Transverse colon (tissue), 4 donors: ENCODE measurements around the gene PIF1. TPM values are rescaled to one million over a fixed set of nuclear protein-coding genes. Genes with fewer than 3 reads are reported as not detected.

Experiments used
- DNase-seq: peaks from one replicate; pipeline ENCODE4 v3.0.0-alpha.2; 2019
- H3K27ac ChIP-seq, 4 donors: fragments of 200-600 bp; sonication (generic); 2 replicates each; pipeline ENCODE4 v1.5.1; 2016 to 2018; ENCODE audit warnings: inconsistent platforms in 4 of 4
- H3K27me3 ChIP-seq: fragments of 200-600 bp; sonication (generic); 2 replicates; pipeline ENCODE4 v1.5.1; 2017; ENCODE audit warnings: inconsistent platforms
- H3K36me3 ChIP-seq, 4 donors: fragments of 200-600 bp; sonication (generic); 2 replicates each; pipeline ENCODE4 v1.5.1; 2017 to 2019; ENCODE audit warnings: inconsistent platforms in 4 of 4
- H3K4me1 ChIP-seq, 4 donors: fragments of 200-600 bp; sonication (generic); 2 replicates each; pipeline ENCODE4 v1.5.1; 2017 to 2020; ENCODE audit warnings: inconsistent platforms in 4 of 4
- H3K4me3 ChIP-seq, 4 donors: fragments of 200-600 bp; sonication (generic); 1 replicate in 1 of 4; 2 replicates in 3 of 4; pipeline versions ENCODE4 v1.5.1 to v1.6.1; 2017 to 2019; ENCODE audit warnings: inconsistent platforms in 4 of 4
- H3K9me3 ChIP-seq, 2 donors: fragments of 200-600 bp; sonication (generic); 2 replicates each; pipeline ENCODE4 v1.5.1; 2017 to 2019; ENCODE audit warnings: inconsistent platforms in 2 of 2
- EP300 ChIP-seq: sonication (generic); formaldehyde crosslinking; IDR thresholded peaks from one replicate; pipeline ENCODE4 v1.6.1; 2017; ENCODE audit warnings: antibody characterized with exemption, low read depth
- POLR2A ChIP-seq: fragments of 450-650 bp; IDR thresholded peaks from one replicate; pipeline ENCODE4 v1.6.1; 2016; ENCODE audit warnings: antibody characterized with exemption, mild to moderate bottlenecking, moderate library complexity
- POLR2AphosphoS5 ChIP-seq, 3 donors: sonication (generic); formaldehyde crosslinking; IDR thresholded peaks; one replicate each; pipeline ENCODE4 v1.6.1; 2016; ENCODE audit warnings: antibody characterized with exemption in 3 of 3
- WGBS, 2 donors: methylation state at CpG; one replicate each; pipeline ENCODE4 v1.1.5; 2018; ENCODE audit warnings: low coverage in 1 of 2; 5-methylcytosine and 5-hydroxymethylcytosine counted together
- in situ Hi-C, 4 donors: fragments of 200-750 bp; cut with MboI; loops; one replicate each; pipeline versions ENCODE4 v1.15.0 to v1.15.1; 2017; ENCODE audit warnings: low sequenced_read_pairs in 3 of 4, low pct_ligation_motif_present in 1 of 4, low pct_unique_long_range_greater_than_20kb in 1 of 4
- intact Hi-C: fragments of 100-400 bp; cut with DNase I; formaldehyde crosslinking; loops from one replicate; pipeline ENCODE4 v1.15.1; 2023; ENCODE audit warnings: low total_unique reads
- total RNA-seq, 4 donors: library from RNA; depleted of rRNA; stranded (reverse); fragments of >200 nt; gene quantifications; one replicate each; pipeline ENCODE4 v1.1.0, GENCODE V29; 2016
- TF ChIP-seq, protein P1 (sequence below), 5 experiments: fragments of 200-600 bp in 3 of 5; fragments of 450-650 bp in 2 of 5; sonication (generic) in 3 of 5; IDR thresholded peaks; 1 replicate in 2 of 5; 2 replicates in 3 of 5; pipeline ENCODE4 v1.5.1; 2016 to 2017; ENCODE audit warnings: antibody characterized with exemption in 5 of 5, inconsistent platforms in 3 of 5, mild to moderate bottlenecking in 2 of 5, moderate library complexity in 1 of 5

Gene PIF1
- total RNA-seq, 4 donors from 2014 or later: 1.1 to 49.8 (median 2.3) TPM

DNA sequence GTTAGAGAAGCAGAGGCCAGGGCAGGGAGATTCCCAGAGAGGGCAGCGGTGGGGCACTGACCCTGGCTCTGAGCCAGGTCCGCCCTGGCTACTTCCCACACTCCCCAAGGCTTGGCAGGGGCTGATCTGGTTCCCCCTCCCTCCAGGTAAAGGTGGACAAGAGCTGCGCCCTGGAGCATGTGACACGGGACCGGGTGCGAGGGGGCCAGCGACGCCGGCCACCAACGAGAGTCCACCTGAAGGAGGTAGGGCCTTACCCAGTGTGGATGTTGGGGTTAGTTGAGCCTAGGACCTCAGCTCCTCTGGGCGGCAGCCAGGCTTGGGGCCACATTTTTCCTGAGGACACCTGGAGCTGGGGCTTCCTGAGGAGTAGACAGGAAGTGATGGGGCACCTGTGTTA, 35.9 kb upstream of the PIF1 start:
- no peak overlapping the region for H3K27ac ChIP-seq

DNA sequence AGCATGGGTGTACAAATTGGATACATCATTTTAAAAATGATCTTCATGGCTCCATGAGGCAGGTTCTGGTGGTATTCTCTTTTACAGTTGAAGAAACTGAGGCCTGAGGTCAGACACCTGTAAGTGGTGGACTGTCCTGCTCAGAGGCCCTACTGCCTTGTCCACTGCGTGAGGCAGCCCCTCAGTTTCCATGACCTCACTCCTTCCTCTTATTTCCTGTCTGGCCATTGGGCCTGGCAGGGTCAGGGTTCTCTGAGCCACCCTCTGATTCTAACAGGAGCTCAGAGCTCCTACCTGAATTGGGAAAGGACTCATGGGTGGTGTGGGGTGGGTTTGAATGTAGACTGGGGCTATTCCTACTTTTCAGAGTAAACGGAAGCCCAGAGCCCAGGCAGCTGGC, 33.8 kb upstream of the PIF1 start:
- no peak for DNase-seq
- 79% methylated on average over 2 of the region's 2 CpGs; no CpG with 5 or more reads in 1 of the 2 donors for WGBS, 2 donors
- Histone ChIP-seq H3K27ac (peak overlapping the region in 3 of 4 donors; percentile 8 to 23 (median 19)), H3K36me3 (peaks cover 0 to 19% (median 0%) of the 10 kb centered on the region in 4 donors), H3K4me3 (no peak overlapping the region), H3K27me3 (no peaks in the 10 kb centered on the region), H3K9me3 (no peaks in the 10 kb centered on the region), H3K4me1 (peaks cover 38 to 55% (median 40%) of the 10 kb centered on the region in 4 donors)
- intact Hi-C loops (no loop called here), in situ Hi-C loops (no loop called here)
- no peak for TF ChIP-seq EP300
- TF ChIP-seq POLR2A: no peak
- TF ChIP-seq POLR2AphosphoS5 (IDR thresholded peaks at IDR 0.05): no peak
- TF ChIP-seq, protein P1, sequence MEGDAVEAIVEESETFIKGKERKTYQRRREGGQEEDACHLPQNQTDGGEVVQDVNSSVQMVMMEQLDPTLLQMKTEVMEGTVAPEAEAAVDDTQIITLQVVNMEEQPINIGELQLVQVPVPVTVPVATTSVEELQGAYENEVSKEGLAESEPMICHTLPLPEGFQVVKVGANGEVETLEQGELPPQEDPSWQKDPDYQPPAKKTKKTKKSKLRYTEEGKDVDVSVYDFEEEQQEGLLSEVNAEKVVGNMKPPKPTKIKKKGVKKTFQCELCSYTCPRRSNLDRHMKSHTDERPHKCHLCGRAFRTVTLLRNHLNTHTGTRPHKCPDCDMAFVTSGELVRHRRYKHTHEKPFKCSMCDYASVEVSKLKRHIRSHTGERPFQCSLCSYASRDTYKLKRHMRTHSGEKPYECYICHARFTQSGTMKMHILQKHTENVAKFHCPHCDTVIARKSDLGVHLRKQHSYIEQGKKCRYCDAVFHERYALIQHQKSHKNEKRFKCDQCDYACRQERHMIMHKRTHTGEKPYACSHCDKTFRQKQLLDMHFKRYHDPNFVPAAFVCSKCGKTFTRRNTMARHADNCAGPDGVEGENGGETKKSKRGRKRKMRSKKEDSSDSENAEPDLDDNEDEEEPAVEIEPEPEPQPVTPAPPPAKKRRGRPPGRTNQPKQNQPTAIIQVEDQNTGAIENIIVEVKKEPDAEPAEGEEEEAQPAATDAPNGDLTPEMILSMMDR (IDR thresholded peaks at IDR 0.05): no peak

More for the DNA sequence above, 35.9 kb upstream of the PIF1 start:
- WGBS, 2 donors: 100% methylated on average over 2 of the region's 11 CpGs; no CpG with 5 or more reads in 1 of the 2 donors
- DNase-seq: no peak
- in situ Hi-C loops: no loop called here
- H3K36me3 ChIP-seq: peaks cover 0 to 19% (median 0%) of the 10 kb centered on the region in 4 donors
- TF ChIP-seq, protein P1 (IDR thresholded peaks at IDR 0.05): no peak
- TF ChIP-seq EP300 (no peak), POLR2AphosphoS5 (IDR thresholded peaks at IDR 0.05) (no peak), POLR2A (no peak)
- no peaks in the 10 kb centered on the region for H3K9me3 ChIP-seq
- no peak overlapping the region for H3K4me3 ChIP-seq
- H3K27me3 ChIP-seq: no peaks in the 10 kb centered on the region
- H3K4me1 ChIP-seq: peaks cover 19 to 40% (median 27%) of the 10 kb centered on the region in 4 donors
- intact Hi-C loops: no loop called here

DNA sequence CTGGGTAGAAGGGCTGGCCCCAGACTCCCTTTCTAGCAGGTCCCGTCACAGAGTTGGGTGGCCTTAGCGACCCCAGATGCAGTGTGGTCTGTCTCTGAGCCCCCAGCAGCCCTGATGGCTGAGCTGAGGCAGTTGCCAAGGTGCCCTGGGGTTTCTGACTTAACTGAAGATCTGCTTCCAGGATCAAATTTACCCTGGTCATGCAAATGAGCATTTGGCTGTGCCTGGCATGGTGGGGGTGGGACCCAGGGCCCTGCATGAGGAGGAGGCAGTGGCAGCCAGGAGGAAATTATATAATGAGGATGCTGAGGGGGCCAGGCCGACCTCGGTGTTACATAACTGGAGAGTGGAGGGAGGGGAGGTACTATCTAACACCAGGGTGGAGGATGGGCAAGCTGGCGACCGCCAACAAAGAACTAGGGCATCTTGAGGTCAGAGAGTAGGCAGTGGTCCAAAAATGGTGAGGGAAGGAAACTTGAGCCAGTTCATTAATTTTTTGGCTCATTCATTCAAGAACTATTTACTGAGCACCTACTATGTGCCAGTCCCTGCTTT, 32.7 kb upstream of the PIF1 start:
- H3K27ac ChIP-seq: peak overlapping the region; percentile 78 to 86 (median 84)
- 41 to 56% methylated on average over 4 to 6 of the region's 6 CpGs for WGBS, 2 donors
- peaks cover 41 to 65% (median 46%) of the 10 kb centered on the region in 4 donors for H3K4me1 ChIP-seq
- no peak overlapping the region for H3K4me3 ChIP-seq
- peaks cover 0 to 19% (median 0%) of the 10 kb centered on the region in 4 donors for H3K36me3 ChIP-seq
- DNase-seq: no peak
- H3K9me3 ChIP-seq: no peaks in the 10 kb centered on the region
- TF ChIP-seq POLR2AphosphoS5 (IDR thresholded peaks at IDR 0.05) (no peak), EP300 (no peak)
- no peaks in the 10 kb centered on the region for H3K27me3 ChIP-seq
- in situ Hi-C loops (no loop called here), intact Hi-C loops (no loop called here)

DNA sequence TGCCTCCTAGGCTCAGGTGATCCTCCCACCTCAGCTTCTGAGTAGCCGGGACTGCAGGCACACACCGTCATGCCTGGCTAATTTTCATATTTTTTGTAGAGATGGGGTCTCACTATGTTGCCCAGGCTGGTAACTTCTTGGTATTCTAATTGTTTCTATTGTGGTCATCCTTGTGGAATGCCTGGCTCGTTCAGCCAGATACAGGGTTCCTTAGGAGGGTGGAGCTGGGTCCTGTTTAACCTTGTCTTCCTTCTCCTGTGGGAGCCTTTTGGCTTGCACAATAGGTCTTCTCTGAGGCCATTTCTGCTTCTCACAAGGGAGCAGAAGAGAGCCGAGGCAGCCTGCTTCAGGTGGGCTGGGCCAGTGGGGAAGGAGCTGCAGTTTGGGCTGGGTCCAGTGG, 32.0 kb upstream of the PIF1 start:
- no peak for DNase-seq
- in situ Hi-C loops (no loop called here), intact Hi-C loops (no loop called here)
- TF ChIP-seq, protein P1 (IDR thresholded peaks at IDR 0.05): no peak
- no peak for TF ChIP-seq POLR2AphosphoS5 (IDR thresholded peaks at IDR 0.05)
- no peak for TF ChIP-seq EP300
- no peak for TF ChIP-seq POLR2A
- WGBS, 2 donors: 60 to 61% methylated on average over 1 to 4 of the region's 4 CpGs
- Histone ChIP-seq H3K36me3 (peaks cover 0 to 19% (median 0%) of the 10 kb centered on the region in 4 donors), H3K27me3 (no peaks in the 10 kb centered on the region), H3K4me1 (peaks cover 41 to 65% (median 46%) of the 10 kb centered on the region in 4 donors), H3K9me3 (no peaks in the 10 kb centered on the region), H3K4me3 (no peak overlapping the region), H3K27ac (peak overlapping the region; percentile 78 to 86 (median 84))
